HG02938 (cell line): ENCODE data around the gene COL1A1.

Source experiments
- ATAC-seq: cut with Tn5 transposase; IDR thresholded peaks from one replicate; pipeline ENCODE4 v1.9.1; 2021; ENCODE audit warnings: mild to moderate bottlenecking, moderate library complexity; ENCODE audit not compliant: unreplicated experiment

Gene COL1A1

DNA sequence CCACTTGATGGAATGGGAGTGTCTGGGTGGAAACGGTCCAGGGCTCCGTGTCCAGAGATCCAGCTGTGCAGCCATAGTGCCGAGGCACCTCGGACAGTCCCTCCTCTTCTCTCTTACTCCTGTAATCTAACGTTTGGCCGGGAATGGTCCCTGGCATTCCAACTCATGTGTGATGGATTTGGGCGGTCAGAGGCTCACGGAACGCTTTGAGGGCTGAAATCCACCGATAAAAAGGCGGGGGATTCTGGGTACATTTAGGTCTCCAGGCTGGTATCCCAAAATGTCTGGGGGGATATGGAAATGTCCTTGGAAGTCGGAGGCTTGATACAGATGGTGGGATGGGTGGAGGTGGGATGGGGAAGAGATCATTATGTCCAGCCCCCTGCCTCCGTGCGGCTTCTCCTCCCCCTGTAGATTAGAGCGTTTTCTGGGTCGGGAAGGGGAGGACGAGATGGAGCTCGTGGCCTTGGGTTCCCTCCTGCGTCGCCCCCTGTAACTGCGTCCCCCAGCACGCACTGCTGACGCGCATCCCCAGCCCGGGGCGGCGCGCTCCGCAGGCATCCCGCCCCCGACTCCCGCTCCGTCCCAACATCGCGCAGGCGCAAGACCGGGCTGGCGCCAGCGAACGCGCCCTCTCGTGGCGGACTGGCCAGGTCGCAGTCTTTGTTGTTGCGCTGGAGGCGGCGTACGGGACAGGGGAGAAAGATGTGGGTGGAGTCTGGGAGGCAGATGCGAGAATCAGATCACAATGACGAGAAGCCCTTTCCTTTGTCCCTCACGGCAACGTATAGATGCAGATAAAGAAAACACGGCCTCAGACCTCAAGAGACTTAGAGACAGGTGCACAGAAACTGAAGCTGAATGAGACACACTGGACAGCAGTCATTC lies 40.2 kb downstream of the COL1A1 start:
- ATAC-seq = peak; percentile 69

DNA sequence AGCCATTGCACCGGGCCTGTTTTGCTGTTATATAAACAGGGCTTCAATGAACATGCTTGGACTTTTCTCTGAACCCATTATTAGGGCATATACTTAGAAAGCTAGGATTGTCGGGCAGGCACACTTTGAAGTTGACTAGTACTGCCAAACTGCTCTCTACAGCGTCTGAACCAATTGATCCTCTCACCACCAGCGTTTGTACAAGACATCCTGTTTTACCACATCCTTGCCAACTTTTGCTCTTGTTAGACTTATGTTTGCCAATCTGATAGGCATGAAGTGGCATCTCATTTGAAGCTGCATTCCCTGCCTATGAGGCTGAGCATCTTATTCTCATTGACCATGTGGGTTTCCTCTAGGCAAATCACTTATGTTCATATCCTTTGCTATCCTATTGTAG lies 43.5 kb downstream of the COL1A1 start:
- no peak for ATAC-seq

DNA sequence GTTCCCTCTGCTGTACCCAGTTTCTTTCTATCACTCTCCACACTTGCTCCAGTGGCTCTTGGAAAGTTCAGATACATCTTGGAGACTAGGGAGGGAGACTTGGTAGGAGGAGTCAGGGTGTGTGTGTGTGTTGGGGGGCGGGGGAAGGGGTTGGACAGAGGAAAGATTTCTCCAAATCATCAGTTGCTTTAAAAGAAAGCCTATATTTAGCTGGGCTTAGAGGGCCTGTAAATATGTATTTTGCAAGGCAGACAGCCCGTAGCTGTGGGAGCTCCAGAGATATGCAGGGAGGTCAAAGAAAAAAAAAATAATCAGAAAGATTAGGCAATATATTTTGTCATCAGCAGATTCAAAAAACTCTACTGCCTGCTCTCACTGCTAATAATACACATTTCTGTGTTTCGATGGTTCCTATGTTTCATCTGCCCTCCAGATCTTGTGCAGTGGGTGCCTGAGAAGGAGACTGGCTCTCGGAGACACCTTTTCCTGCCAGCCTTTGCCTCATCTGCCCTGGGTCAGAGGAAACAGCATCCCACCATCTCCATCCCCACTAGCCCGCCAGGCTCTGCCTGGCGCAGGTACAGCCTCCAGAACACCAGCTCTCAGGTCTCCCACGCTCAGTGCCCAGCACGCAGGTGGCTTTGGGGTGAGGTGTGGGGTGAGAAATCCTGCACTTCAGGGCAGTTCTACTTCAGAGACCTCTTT lies 46.2 kb downstream of the COL1A1 start:
- ATAC-seq = no peak

DNA sequence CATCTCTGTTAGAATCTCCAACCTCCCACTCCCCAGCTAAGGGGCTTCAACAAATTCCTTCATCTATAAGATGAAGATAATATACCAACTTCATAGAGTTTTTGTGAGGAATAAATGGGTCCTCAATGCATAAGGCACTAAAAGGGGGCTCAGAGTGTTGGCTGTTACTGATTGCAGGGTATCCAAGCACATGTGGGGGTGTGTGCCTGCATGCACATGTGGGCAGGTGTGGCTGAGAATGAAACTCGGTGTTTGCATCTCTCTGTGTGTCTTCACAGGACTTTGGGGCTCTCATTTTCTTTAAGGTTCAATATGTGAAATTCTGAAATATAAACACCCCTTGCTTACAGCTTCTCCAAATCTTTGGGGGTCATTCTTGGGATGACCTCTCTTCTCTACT lies 46.8 kb downstream of the COL1A1 start:
- peak; percentile 36 for ATAC-seq

DNA sequence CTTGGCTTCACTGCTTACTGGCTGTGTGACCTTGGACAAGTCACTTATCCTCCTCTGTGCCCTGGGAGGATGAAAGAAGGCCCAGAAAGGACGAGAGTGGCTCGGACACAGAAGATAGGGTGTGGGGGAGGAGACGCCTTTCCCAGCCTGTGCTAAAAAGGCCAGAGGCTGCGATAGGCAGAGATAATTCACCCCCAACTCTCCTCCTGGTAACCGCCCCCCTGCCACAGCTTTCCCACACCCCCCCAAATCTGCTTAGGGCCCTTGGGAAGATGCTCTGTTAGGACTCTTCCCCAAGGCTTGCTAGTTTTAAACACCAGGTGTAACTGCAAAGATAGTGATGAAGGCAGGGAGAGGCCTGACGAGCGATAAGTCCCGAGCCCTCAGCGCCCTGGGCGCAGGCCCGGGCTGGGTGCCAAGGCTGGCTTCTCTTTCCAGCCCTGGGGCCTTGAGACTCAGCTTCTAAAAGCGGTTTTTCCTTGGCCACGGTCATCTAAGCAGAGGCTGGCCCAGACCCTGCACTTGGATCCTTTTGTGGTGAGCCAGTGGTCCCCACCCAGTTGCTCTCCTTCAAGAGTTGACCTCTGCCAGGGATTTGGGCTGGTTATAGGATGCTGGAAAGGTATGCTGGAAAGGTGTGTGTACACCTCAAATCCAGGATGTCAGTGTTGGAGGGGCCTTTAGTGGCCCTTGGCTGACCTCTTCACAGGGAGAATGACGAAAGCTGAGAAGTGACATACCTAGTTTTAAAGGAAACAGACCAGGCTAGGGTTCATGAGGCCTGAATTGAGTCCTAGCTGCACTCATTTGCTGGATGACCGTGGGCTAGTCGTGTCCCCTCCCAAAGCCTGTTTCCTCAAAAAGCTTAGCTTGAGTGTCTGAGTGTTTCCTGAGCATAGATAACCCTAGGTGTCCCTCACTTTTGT lies 47.5 kb downstream of the COL1A1 start:
- no peak for ATAC-seq

DNA sequence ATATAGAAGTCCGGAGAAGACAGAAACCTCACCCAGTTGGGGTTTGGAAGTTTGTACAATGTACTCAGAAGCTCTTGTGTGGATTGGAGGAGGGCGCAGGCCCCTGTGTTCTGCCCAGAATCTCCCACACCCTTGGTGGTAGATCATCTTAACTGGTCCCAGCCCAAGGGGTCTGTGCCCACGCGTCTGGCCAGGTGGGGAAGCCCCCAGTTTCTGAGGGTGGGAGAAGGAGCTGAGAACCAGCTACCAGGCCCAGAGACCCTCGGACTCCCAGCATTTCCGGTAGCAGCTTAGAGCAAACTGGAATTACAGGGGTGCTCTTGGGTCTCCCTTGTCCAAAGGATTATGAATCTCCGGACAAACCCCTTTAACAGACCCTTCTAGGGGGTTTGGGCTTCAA lies 48.7 kb downstream of the COL1A1 start:
- no peak for ATAC-seq

DNA sequence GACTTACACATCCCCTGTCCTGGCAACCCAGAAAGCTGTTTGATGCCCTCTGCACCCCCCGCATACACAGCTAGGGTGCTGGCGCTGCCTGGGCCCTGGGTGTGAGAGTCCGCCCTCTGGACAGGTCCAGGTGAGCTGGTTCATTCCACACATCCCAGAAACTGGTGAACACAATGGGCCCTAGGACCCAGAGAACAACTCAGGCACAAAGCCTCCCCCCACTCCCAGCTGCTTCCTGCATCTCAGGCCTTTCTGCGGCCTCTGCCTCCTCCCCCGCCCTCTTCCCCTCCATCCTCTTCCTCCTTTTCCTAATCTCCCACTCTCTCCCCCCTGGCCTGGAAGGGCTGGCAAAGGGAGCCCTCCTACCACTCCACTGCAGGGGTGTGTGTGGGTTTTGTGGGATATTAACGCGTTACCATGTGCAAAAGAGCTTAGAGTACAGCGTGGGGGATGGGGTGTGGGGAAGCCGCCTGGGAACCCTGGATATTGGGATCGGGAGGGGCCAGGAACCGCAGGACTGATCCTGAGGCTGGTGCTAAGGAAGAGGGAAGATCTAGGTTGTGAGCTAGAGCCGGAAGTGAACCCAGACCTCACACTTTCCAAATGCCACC lies 49.4 kb downstream of the COL1A1 start:
- ATAC-seq = peak; percentile 30

DNA sequence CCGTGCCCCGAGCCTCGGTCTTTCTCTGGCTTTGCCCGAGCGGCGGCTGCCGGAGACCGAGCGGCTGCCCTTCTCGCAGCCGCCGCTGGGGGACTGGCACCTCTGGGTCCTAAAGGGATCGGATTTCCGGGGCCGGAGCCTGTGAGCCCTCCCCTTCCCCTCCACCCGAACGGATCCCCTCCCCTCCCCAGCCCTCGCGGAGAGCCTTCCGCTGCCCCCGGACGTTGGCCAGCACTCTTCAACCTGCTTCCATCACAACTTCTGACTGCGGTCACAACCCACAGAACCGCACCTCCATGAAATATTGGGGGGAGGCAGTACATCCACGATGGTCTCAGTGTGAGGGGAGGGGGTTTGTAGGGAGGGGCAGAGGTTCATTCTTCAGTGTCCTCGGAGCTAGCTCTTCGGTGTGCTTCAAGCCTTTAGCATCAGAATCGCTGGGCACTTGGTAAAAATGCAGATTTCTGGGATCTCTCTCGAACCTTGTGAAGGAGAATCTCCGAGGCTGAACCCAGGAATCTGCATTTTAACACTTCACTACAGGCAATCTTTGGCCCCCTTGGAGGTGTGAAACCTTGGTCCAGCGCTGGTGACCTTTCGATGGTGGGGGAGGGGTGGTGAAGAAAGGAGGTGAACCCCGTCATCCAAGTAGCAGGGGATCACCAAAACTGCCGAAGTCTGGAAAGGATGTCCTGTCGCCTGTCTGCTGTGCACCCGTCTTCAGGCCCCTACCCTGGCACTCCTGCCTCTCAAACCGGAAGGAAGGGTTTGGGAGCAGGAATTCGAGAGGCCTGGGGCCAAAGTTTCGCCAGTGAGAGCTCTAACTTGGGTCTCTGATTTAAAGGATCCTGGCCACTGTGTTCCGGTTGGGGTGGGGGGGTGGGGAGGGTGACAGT lies 50.1 kb downstream of the COL1A1 start:
- ATAC-seq = peak; percentile 35

DNA sequence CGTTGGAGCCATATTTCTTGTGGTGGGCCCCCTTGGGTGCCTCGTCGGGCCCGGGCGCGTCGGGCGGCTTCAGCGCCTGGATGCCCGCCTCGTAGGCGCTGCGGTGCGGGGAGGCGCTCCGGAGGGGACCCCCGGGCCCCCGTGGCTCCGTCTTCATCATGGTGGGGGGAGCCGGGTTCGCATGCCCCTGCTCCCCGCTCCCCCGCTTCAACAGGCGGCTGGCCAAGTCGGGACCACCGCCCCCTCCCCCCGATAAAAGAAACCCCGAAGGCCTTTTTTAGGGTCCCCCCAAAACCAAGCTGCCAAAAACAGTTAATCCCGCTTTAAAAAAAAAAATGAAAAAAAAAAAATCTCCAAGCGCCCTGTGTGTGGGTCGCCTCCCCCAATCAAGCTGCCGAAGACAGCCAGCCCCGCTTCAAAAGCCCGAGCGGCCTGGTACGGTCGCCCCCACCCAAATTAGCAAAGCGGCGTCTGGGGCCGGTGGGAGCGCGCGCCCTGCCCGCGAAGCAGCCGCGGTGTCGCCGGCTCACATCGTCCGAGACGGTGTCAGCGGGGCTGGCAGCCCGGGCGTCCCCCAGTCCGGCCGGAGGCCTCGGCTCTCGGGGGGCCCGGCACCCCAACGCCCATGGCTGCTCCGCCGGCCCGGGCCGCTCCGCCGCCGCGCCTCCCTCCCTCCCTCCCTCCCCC lies 50.9 kb downstream of the COL1A1 start, which contains the start of gene PPP1R9B:
Gene PPP1R9B, minus strand, starts transcription at position 324 of the 687 bp plus-strand sequence. Its CDS starts 164 bp downstream, at position 160.
- peak; percentile 2 for ATAC-seq

DNA sequence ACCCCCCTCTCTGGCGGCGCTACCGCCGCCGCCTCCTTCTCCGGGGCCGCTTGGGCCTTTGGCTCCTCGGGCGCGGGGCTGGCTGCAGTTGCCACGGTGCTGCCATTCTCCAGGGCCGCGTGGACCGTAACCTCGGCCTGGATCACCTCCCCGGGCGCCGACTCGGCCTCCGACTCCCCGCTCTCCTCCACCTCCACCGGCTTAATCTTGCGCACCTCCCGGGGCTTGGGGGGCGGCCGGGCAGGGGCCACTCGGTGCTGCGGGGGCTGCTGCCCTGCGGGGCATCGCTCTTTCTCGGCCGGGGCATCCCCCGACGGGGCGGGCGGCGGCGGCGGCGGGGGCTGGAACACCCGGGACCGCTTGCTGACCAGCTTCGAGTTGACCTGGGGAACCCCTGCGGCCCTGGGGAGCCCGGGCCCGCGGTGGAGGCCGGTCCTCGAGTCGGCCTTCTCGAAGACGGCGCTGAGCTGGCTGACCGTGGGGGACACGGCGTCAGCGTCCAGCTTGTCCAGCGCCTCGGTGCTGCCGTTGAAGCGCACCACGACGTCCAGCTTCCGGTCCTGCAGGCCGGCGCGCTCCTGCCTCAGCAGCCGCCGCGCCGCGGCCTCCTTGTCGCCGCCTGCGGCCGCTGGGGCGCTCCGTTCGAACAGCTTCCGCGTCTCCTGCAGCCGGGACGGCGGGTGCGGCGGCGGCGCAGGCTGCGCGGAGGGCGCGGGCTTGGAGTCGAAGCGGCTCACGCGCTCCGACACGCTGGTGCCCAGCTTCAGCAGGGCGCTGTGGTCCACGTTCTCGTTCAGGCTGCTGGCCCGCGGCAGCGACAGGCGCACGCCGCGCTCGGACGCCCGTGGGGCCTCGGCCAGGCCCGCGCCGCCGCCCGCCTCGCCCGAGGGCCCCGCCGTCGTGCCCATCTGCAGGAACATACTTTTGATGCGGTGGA lies 51.7 kb downstream of the COL1A1 start:
- no peak for ATAC-seq

DNA sequence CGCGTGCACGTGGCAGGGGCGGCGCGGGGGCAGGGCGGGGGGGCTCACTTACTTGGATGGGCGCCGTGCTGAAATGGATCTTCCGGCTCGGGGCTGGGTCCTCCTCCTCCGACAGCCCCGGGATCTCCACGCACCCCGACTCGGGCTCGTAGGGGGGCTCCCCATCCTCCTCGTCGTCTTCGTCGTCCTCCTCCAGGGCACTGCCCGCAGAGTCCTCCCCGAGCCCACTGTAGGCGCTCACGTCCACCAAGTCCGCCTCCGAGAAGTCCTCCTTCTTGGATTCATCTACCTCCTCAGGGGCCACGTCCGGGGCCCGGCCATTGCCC lies 52.4 kb downstream of the COL1A1 start:
- ATAC-seq = no peak

DNA sequence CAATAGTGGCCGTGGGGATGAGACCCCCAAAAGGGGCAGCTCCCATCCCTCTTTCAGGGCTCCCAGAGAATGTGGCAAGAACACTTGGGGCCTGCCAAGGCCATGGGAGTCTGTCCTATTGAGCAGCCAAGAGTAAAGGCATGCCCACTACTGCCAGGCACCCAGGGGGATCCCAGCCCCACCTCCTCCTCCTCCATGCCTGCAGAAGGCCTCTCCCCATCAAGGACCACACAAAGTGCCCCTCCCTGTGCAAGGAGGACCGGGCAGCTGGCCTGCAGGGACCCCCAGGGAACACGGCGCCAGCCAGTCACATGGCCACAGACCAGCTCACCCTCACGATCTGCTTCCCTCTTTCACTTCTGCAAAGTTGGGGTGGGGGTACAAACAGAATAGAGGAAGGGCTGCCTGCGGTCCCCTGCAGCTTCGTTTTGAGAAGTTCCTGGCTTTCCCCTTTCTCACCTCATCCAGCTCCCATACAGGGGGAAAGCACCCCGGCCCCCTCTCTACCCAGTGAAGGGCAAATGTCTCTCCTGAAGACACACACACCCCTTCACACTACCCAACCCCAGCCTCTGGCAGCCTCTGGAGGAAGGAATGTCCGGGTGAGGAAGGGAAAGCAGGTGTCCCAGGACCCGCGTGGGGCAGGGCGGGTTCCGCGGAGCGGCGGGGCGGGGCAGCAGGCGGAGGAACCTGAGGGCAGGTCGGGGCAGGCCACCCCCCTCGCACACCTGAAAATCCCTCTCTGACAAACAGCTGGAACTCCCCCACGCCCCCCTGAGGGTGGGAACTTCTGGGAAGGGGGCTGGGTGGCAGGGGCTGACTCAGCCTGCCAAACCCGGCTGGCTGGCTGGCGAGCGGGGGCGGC lies 53.0 kb downstream of the COL1A1 start:
- peak; percentile 31 for ATAC-seq

DNA sequence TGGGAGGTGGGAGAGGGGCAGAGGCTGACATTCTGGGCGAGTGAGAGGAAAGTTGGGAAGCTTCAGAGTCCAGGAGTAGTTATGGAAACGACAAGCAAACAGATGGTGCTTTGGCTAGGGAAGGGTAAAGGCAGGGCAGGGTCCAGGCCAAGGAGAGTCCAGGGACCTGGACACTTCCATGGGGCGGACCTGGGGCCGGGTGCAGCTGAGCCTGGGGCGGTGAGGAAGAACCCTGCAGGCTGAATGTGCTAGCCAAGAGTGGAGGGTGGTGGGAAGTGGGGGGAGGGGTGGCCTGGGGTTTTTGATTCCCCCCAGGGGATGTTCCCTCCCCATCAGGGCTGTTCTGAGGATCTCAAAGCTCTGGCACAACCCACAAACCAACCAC lies 53.6 kb downstream of the COL1A1 start:
- no peak for ATAC-seq

DNA sequence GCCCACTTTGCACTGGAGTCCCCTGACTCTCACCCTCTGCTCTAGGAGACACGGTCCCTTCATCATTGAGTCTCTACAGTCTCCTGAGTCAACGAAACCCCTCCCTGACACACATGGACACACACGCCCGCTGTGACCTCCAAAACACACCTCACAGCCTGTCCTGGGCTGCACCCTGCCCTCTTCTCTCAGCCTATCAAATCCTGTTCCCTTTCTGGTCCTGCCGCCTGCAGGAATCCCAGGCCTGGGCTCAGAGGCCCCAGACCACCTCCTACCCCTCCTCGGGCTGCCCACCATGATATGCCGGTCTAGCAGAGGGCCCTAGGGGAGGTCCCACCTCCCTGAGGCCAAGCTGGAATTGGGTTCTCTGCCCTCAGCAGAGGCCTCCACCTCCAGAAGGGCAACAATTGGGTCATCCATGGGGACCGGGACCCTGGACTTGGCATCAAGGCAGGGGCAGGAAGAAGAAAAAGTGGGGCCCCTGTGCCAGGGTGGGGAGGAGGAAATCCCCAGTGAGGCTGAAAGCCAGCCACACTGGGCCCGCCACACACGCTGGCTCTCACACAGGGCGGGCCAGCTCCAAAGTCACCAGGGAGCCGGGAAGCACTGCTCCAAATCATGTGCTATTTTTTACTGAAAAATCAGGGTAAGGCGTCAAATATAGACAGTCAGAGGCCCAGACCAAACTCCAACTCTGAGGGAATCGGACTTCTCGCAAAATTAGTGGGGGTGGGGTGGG lies 54.3 kb downstream of the COL1A1 start:
- no peak for ATAC-seq

DNA sequence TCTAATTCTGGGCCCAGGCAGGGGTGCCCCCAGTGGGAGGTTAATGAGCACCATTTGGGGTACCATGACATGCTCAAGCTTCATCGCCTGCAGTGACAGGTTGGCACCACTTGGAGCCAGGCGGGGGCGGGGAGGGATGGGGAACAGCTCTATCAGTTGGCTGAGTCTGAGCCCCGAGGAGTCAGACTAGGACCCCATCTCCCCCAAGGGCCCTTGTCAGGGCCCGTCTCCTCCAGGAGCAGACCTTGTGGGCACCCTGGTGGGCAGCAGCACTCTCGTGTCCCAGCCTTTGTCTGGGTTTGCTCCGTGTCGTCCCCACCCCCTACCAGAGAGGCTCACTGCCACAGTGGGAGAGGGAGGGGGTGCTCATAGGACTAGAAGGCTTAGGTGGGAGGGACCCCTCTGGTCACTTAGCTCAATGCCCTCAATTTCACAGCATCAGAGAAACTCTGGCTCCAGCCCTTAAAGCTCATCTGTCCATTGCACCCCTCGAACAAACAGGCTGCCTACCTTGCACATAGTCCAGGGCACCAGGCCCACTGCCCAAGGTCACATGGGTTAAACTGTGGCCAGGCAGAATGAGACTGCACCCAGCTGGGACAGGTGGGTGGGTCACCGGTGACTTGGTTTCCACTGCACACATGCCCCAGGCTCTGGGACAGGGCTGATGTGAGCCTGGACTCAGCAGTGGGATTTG lies 55.1 kb downstream of the COL1A1 start:
- ATAC-seq = no peak
